Natural killer cell (primary cell): ENCODE data around the gene FUT8. TPM values are rescaled to one million over a fixed set of nuclear protein-coding genes. Genes with fewer than 3 reads are reported as not detected.

Source experiments
- ATAC-seq, 3 donors: fragments of 150-1000 bp in 2 of 3; fragments of 200-7000 bp in 1 of 3; cut with Tn5 transposase; 1 replicate in 1 of 3; 2 replicates in 2 of 3; pipeline ENCODE4 v1.10.0; 2021; ENCODE audit warnings: mild to moderate bottlenecking in 2 of 3, moderate library complexity in 2 of 3
- DNase-seq, 2 donors: peaks; one replicate each; pipeline versions ENCODE4 v3.0.0 to v3.0.0-alpha.2; 2013 to 2021; ENCODE audit warnings: mixed read lengths in 1 of 2
- H3K27ac ChIP-seq: one replicate; pipeline ENCODE4 v1.5.1; 2013; ENCODE audit warnings: mild to moderate bottlenecking, low read length
- H3K27me3 ChIP-seq: one replicate; pipeline ENCODE4 v1.6.1; 2013; ENCODE audit warnings: low read length; ENCODE audit not compliant: control insufficient read depth, insufficient read depth
- H3K36me3 ChIP-seq: one replicate; pipeline ENCODE4 v1.6.1; 2013; ENCODE audit warnings: low read length; ENCODE audit not compliant: control insufficient read depth, insufficient read depth
- H3K4me1 ChIP-seq: one replicate; pipeline ENCODE4 v1.6.1; 2013; ENCODE audit warnings: low read length; ENCODE audit not compliant: control insufficient read depth, insufficient read depth
- H3K4me3 ChIP-seq: one replicate; pipeline ENCODE4 v1.5.1; 2013; ENCODE audit warnings: low read length
- H3K9me3 ChIP-seq: one replicate; pipeline ENCODE4 v1.6.1; 2013; ENCODE audit warnings: low read length; ENCODE audit not compliant: control insufficient read depth, insufficient read depth
- H3K27ac Mint-ChIP-seq, 2 donors: one replicate each; pipeline ENCODE4 v1.8.0; 2022; ENCODE audit warnings: mild to moderate bottlenecking in 2 of 2, mixed read lengths in 2 of 2, moderate library complexity in 1 of 2
- H3K27me3 Mint-ChIP-seq, 2 donors: one replicate each; pipeline ENCODE4 v1.8.0; 2022; ENCODE audit warnings: low read depth in 2 of 2, mixed read lengths in 2 of 2
- H3K36me3 Mint-ChIP-seq: one replicate; pipeline ENCODE4 v1.8.0; 2022; ENCODE audit warnings: mixed read lengths
- H3K4me1 Mint-ChIP-seq, 2 donors: one replicate each; pipeline ENCODE4 v1.8.0; 2022; ENCODE audit warnings: mixed read lengths in 2 of 2
- H3K4me3 Mint-ChIP-seq: one replicate; pipeline ENCODE4 v1.8.0; 2022; ENCODE audit warnings: mild to moderate bottlenecking, moderate library complexity, mixed read lengths
- H3K9me3 Mint-ChIP-seq, 2 donors: one replicate each; pipeline ENCODE4 v1.8.0; 2022; ENCODE audit warnings: mixed read lengths in 2 of 2
- WGBS: methylation state at CpG from one replicate; pipeline ENCODE4 v1.1.7; 2013; ENCODE audit warnings: missing lambda C conversion rate; ENCODE audit not compliant: insufficient coverage; 5-methylcytosine and 5-hydroxymethylcytosine counted together
- intact Hi-C: fragments of 100-400 bp; cut with micrococcal nuclease; formaldehyde crosslinking; loops from one replicate; pipeline ENCODE4 v1.14.2; 2022
- total RNA-seq, 4 donors: library from RNA; stranded (reverse); fragments of 120-200 nt in 1 of 4; gene quantifications; one replicate each; pipeline versions ENCODE4 v1.2.3 to v1.2.4, GENCODE V29; 2013 to 2022
- TF ChIP-seq, protein P1 (sequence below): fragments of 200-600 bp; IDR thresholded peaks from one replicate; pipeline ENCODE4 v1.8.0; 2022; ENCODE audit warnings: antibody characterized with exemption

FUT8 gene
- total RNA-seq, 3 donors from 2014 or later (not counting 1 experiment from before 2014, with no cell fraction given) = 20.7 to 29.2 (median 21.2) TPM

DNA sequence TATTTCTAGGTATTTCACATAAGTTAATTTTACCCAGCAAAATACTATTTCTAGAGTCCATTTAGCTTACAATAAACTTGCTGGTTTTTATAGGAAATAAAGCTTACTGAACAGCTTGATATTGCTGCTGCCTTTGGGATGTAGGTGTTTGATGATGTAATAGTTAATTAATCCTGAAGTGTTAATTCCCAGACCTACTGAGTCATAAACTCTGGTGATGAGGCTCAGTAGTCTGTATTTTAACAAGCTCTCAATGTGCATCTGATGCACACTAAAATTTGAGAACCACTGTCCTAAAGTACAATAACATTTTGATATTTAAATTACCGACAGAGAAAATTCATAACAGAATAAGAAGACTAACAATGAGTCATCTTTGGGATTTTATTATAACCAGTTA, 168.4 kb downstream of the FUT8 start:
- H3K4me1 ChIP-seq = no peaks in the 10 kb centered on the region
- H3K9me3 Mint-ChIP-seq = no peaks in the 10 kb centered on the region
- TF ChIP-seq, protein P1, sequence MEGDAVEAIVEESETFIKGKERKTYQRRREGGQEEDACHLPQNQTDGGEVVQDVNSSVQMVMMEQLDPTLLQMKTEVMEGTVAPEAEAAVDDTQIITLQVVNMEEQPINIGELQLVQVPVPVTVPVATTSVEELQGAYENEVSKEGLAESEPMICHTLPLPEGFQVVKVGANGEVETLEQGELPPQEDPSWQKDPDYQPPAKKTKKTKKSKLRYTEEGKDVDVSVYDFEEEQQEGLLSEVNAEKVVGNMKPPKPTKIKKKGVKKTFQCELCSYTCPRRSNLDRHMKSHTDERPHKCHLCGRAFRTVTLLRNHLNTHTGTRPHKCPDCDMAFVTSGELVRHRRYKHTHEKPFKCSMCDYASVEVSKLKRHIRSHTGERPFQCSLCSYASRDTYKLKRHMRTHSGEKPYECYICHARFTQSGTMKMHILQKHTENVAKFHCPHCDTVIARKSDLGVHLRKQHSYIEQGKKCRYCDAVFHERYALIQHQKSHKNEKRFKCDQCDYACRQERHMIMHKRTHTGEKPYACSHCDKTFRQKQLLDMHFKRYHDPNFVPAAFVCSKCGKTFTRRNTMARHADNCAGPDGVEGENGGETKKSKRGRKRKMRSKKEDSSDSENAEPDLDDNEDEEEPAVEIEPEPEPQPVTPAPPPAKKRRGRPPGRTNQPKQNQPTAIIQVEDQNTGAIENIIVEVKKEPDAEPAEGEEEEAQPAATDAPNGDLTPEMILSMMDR = no peak
- H3K27me3 Mint-ChIP-seq = no peaks in the 10 kb centered on the region
- no peak overlapping the region for H3K4me3 ChIP-seq
- WGBS = no CpG with 5 or more reads among the region's 1 CpG
- ATAC-seq (no peak), DNase-seq (no peak)
- no peaks in the 10 kb centered on the region for H3K36me3 Mint-ChIP-seq
- H3K4me3 Mint-ChIP-seq = no peak overlapping the region
- peaks cover 0 to 2% of the 10 kb centered on the region in 2 donors for H3K4me1 Mint-ChIP-seq
- H3K27ac Mint-ChIP-seq = no peak overlapping the region
- intact Hi-C loops = no loop called here
- no peaks in the 10 kb centered on the region for H3K27me3 ChIP-seq
- no peak overlapping the region for H3K27ac ChIP-seq
- H3K36me3 ChIP-seq = no peaks in the 10 kb centered on the region
- no peaks in the 10 kb centered on the region for H3K9me3 ChIP-seq

DNA sequence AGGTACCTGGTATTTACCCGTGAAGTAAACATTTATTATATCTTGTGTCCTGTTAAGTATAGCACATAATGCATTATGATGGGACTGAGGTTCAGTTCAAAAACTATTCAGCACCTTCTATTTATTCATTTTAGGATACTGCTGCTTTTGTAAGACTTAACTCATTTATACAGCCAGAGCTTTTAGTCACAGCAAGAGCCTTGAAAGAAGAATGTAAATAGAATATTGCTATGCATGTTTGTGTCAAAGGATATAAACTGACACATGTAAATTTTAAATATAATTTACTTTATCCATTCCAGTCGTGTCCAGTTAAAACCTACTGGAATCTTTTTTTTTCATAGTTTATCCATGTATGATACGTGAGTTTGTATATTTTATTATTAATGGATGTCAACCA, 168.8 kb downstream of the FUT8 start:
- no CpG with 5 or more reads among the region's 3 CpGs for WGBS
- intact Hi-C loops = no loop called here
- Histone ChIP-seq H3K36me3 (no peaks in the 10 kb centered on the region), H3K4me1 (no peaks in the 10 kb centered on the region), H3K9me3 (no peaks in the 10 kb centered on the region), H3K27me3 (no peaks in the 10 kb centered on the region), H3K27ac (no peak overlapping the region), H3K4me3 (no peak overlapping the region)
- no peak for ATAC-seq
- Mint-ChIP-seq H3K36me3 (no peaks in the 10 kb centered on the region), H3K27ac (no peak overlapping the region), H3K9me3 (no peaks in the 10 kb centered on the region), H3K27me3 (no peaks in the 10 kb centered on the region), H3K4me1 (no peaks in the 10 kb centered on the region), H3K4me3 (no peak overlapping the region)
- TF ChIP-seq, protein P1 = no peak
- DNase-seq = no peak

DNA sequence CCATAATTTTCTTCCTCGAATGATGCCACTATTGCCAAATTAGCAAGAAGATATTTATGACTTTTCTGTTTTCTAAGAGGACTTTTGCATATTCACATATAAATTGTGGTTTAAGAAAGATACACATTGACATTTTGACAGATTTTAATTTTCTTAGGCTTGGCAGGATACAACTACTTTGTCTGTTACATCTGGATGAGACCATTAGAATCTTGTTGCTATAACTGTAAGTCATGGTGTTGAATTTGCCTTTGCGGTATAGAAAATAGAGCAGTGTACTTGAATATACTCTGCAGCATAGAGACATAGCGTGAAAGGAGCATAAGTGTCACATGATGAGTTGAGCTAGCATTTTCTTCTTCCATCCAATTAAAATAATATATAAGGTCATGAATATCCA, 169.3 kb downstream of the FUT8 start:
- Histone ChIP-seq H3K27ac (no peak overlapping the region), H3K4me3 (no peak overlapping the region), H3K27me3 (no peaks in the 10 kb centered on the region), H3K36me3 (no peaks in the 10 kb centered on the region), H3K9me3 (no peaks in the 10 kb centered on the region), H3K4me1 (no peaks in the 10 kb centered on the region)
- no peaks in the 10 kb centered on the region for H3K9me3 Mint-ChIP-seq
- no peak overlapping the region for H3K27ac Mint-ChIP-seq
- H3K36me3 Mint-ChIP-seq = no peaks in the 10 kb centered on the region
- TF ChIP-seq, protein P1 = no peak
- no peaks in the 10 kb centered on the region for H3K27me3 Mint-ChIP-seq
- no peak for DNase-seq
- H3K4me1 Mint-ChIP-seq = no peaks in the 10 kb centered on the region
- 100% methylated on average over 1 of the region's 3 CpGs for WGBS
- H3K4me3 Mint-ChIP-seq = no peak overlapping the region
- intact Hi-C loops = no loop called here
- ATAC-seq = no peak

DNA sequence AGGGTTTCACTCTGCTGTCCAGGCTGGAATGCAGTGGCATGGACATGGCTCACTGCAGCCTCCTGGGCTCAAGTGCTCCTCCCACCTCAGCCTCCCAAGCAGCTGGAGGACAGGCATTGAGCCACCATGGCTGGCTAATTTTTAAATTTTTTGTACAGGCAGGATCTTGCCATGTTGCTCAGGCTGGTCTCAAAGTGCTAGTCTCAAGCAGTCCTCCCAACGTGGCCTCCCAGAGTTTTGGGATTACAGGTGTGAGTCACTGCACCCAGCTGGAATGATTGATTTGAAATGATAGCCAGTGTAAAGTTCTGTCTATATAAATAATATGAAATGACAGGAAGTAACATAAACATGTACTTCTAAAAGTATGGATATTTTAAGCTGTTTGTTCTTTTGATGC, 172.7 kb downstream of the FUT8 start:
- Mint-ChIP-seq H3K27me3 (no peaks in the 10 kb centered on the region), H3K36me3 (no peaks in the 10 kb centered on the region), H3K9me3 (no peaks in the 10 kb centered on the region), H3K4me1 (no peaks in the 10 kb centered on the region), H3K27ac (no peak overlapping the region), H3K4me3 (no peak overlapping the region)
- H3K36me3 ChIP-seq = no peaks in the 10 kb centered on the region
- H3K27me3 ChIP-seq = no peaks in the 10 kb centered on the region
- H3K4me3 ChIP-seq = no peak overlapping the region
- DNase-seq (no peak), ATAC-seq (no peak)
- TF ChIP-seq, protein P1 = no peak
- WGBS = 91% methylated on average over 1 of the region's 1 CpG
- no peak overlapping the region for H3K27ac ChIP-seq
- intact Hi-C loops = no loop called here
- no peaks in the 10 kb centered on the region for H3K4me1 ChIP-seq
- H3K9me3 ChIP-seq = no peaks in the 10 kb centered on the region
